ENCODE results near the gene PAX2. TPM values are rescaled to one million over a fixed set of nuclear protein-coding genes. Genes with fewer than 3 reads are reported as not detected.
A peak's percentile ranks its signal among the peaks of the same experiment; 100 is the strongest.

Gene PAX2
- polyA plus RNA-seq, 3 donors: not detected

GRCh38 chr10:100823194-100823593 is 77.8 kb downstream of the PAX2 start:
- no peak overlapping the region for H3K27ac Mint-ChIP-seq
- H3K4me2 ChIP-seq (replicated peaks; ENCODE audit: extremely low read depth, low read length, poor library complexity, severe bottlenecking): no peak overlapping the region
- peaks cover 2 to 3% of the 10 kb centered on the region in 2 donors for H3K36me3 Mint-ChIP-seq
- H3K4me3 Mint-ChIP-seq: no peak overlapping the region
- WGBS (ENCODE audit: insufficient coverage): 67% methylated on average over 3 of the region's 3 CpGs
- H4K20me1 ChIP-seq (ENCODE audit: insufficient read depth, low read length): no peaks in the 10 kb centered on the region
- peaks cover 0 to 13% (median 7%) of the 10 kb centered on the region in 7 donors for H3K9me3 Mint-ChIP-seq
- peaks cover 57 to 85% (median 69%) of the 10 kb centered on the region in 3 donors for H3K27me3 Mint-ChIP-seq (ENCODE audit: low read depth in 3 of 3)
- no peak overlapping the region for H3K4me3 ChIP-seq (replicated peaks in 1 of 3; ENCODE audit: low read depth in 2 of 3, low read length in 3 of 3)
- H3K27ac ChIP-seq (ENCODE audit: low read depth in 1 of 2, low read length in 2 of 2): no peak overlapping the region
- H3K4me1 ChIP-seq (ENCODE audit: control insufficient read depth in 1 of 2, insufficient read depth in 2 of 2, low read length in 2 of 2): peaks cover 16 to 21% of the 10 kb centered on the region in 2 donors
- no peaks in the 10 kb centered on the region for H3K36me3 ChIP-seq (replicated peaks in 1 of 2; ENCODE audit: control insufficient read depth in 1 of 2, insufficient read depth in 2 of 2, low read length in 2 of 2)
- H3K27me3 ChIP-seq (ENCODE audit: control insufficient read depth in 2 of 2, insufficient read depth in 2 of 2, low read length in 2 of 2): peaks cover 62 to 86% of the 10 kb centered on the region in 2 donors
- H3K4me1 Mint-ChIP-seq: peaks cover 10% of the 10 kb centered on the region
- intact Hi-C loops (cut with micrococcal nuclease): no loop called here
- no peak overlapping the region for H3K9ac ChIP-seq (ENCODE audit: insufficient read depth, low read length, poor library complexity, severe bottlenecking)
- no peak overlapping the region for H2AFZ ChIP-seq (ENCODE audit: insufficient read depth, low read depth, low read length, poor library complexity, severe bottlenecking)
- TF ChIP-seq, protein P1, sequence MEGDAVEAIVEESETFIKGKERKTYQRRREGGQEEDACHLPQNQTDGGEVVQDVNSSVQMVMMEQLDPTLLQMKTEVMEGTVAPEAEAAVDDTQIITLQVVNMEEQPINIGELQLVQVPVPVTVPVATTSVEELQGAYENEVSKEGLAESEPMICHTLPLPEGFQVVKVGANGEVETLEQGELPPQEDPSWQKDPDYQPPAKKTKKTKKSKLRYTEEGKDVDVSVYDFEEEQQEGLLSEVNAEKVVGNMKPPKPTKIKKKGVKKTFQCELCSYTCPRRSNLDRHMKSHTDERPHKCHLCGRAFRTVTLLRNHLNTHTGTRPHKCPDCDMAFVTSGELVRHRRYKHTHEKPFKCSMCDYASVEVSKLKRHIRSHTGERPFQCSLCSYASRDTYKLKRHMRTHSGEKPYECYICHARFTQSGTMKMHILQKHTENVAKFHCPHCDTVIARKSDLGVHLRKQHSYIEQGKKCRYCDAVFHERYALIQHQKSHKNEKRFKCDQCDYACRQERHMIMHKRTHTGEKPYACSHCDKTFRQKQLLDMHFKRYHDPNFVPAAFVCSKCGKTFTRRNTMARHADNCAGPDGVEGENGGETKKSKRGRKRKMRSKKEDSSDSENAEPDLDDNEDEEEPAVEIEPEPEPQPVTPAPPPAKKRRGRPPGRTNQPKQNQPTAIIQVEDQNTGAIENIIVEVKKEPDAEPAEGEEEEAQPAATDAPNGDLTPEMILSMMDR (IDR thresholded peaks at IDR 0.05): no peak
- H3K79me2 ChIP-seq (ENCODE audit: insufficient read depth, low read length): no peaks in the 10 kb centered on the region
- DNase-seq: no peak
- H3K9me3 ChIP-seq (replicated peaks in 1 of 2; ENCODE audit: control insufficient read depth in 1 of 2, insufficient read depth in 1 of 2, low read length in 2 of 2): peaks cover 0 to 25% of the 10 kb centered on the region in 2 donors

- WGBS (ENCODE audit: insufficient coverage): 35% methylated on average over 3 of the region's 3 CpGs
- DNase-seq: no peak
- Histone ChIP-seq H3K36me3 (replicated peaks in 1 of 2; ENCODE audit: control insufficient read depth in 1 of 2, insufficient read depth in 2 of 2, low read length in 2 of 2) (no peaks in the 10 kb centered on the region), H3K79me2 (ENCODE audit: insufficient read depth, low read length) (no peaks in the 10 kb centered on the region), H3K9ac (ENCODE audit: insufficient read depth, low read length, poor library complexity, severe bottlenecking) (no peak overlapping the region), H3K9me3 (replicated peaks in 1 of 2; ENCODE audit: control insufficient read depth in 1 of 2, insufficient read depth in 1 of 2, low read length in 2 of 2) (peaks cover 0 to 29% of the 10 kb centered on the region in 2 donors), H3K4me2 (replicated peaks; ENCODE audit: extremely low read depth, low read length, poor library complexity, severe bottlenecking) (no peak overlapping the region), H3K4me1 (ENCODE audit: control insufficient read depth in 1 of 2, insufficient read depth in 2 of 2, low read length in 2 of 2) (peaks cover 24 to 35% of the 10 kb centered on the region in 2 donors), H3K4me3 (replicated peaks in 1 of 3; ENCODE audit: low read depth in 2 of 3, low read length in 3 of 3) (no peak overlapping the region), H4K20me1 (ENCODE audit: insufficient read depth, low read length) (no peaks in the 10 kb centered on the region), H2AFZ (ENCODE audit: insufficient read depth, low read depth, low read length, poor library complexity, severe bottlenecking) (no peak overlapping the region), H3K27ac (ENCODE audit: low read depth in 1 of 2, low read length in 2 of 2) (no peak overlapping the region), H3K27me3 (ENCODE audit: control insufficient read depth in 2 of 2, insufficient read depth in 2 of 2, low read length in 2 of 2) (peaks cover 77 to 96% of the 10 kb centered on the region in 2 donors)
- intact Hi-C loops (cut with micrococcal nuclease): no loop called here
- peaks cover 67 to 93% (median 79%) of the 10 kb centered on the region in 3 donors for H3K27me3 Mint-ChIP-seq (ENCODE audit: low read depth in 3 of 3)
- H3K4me1 Mint-ChIP-seq: peaks cover 23% of the 10 kb centered on the region
- peak overlapping the region in 1 of 2 donors; percentile 68 for H3K4me3 Mint-ChIP-seq
- TF ChIP-seq, protein P1 (IDR thresholded peaks at IDR 0.05): no peak
- H3K9me3 Mint-ChIP-seq: peaks cover 0 to 23% (median 16%) of the 10 kb centered on the region in 7 donors
- no peak overlapping the region for H3K27ac Mint-ChIP-seq
- H3K36me3 Mint-ChIP-seq: peaks cover 3 to 9% of the 10 kb centered on the region in 2 donors
Observed at GRCh38 chr10:100824886-100825285, 79.5 kb downstream of the PAX2 start.

Data from CD14-positive monocyte (primary cell).